ENCODE measurements around the gene HS6ST3. TPM values are rescaled to one million over a fixed set of nuclear protein-coding genes. Genes with fewer than 3 reads are reported as not detected.

The HS6ST3 gene
- 0.13 TPM in 1 of 2 replicates, not detected in the other for total RNA-seq

DNA sequence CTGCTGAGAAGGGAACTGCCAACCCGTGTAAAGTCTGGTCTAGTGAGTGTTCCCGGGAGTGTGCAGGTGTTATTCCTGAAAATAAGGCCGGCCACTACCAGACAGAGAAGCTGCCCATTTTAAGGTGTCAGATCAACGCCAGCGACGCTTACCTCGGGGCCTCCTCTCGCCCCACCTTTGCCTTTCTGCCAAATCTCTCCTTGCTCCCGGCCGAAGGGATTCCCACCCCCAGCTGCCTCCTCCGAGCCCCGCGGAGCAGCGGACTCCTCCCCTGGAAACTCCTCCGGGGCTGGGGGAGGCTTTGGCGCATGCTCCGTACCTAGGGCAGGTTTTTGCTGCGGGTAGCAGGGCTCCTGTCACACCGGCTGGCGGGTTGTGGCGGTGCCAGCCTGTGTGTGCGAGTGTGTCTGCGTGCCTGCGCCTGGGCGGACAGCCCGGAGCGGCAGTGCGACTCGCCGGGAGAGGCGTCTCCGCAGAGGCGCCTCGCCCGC is at the start of gene HS6ST3:
TSS of gene HS6ST3 (plus strand) at position 359 of the 491 bp plus-strand sequence.

GRCh38 chr13:96053003-96053703 is 36.8 kb upstream of the HS6ST3 start, which contains the start of gene UGGT2:
TSS of gene UGGT2 (minus strand) at chr13:96053401. CDS start at chr13:96053312, 89 bp downstream.

Other genes with a start within 250 kb of the HS6ST3 start
- 24.6 and 31.2 TPM in 2 replicates for gene UGGT2, start 36.7 kb upstream of the HS6ST3 start, total RNA-seq

Data from epithelial cell of alveolus of lung (primary cell).